GM10266 (cell line): ENCODE data around the gene MVK.
"Not testable (repeated sequence)": the region's sequence is repeated elsewhere in the genome, so short reads cannot be mapped to it uniquely, and the experiment has no call there.

Experiments
- DNase-seq: peaks from one replicate; pipeline ENCODE4 v3.0.0; 2012; ENCODE audit errors: extremely low spot score
- TF ChIP-seq, protein P1 (sequence below): IDR thresholded peaks from 2 replicates; pipeline ENCODE4 v1.5.1; 2012; ENCODE audit warnings: mild to moderate bottlenecking, low read depth; ENCODE audit not compliant: control insufficient read depth, insufficient read depth; ENCODE audit errors: missing control alignments

The MVK gene

DNA sequence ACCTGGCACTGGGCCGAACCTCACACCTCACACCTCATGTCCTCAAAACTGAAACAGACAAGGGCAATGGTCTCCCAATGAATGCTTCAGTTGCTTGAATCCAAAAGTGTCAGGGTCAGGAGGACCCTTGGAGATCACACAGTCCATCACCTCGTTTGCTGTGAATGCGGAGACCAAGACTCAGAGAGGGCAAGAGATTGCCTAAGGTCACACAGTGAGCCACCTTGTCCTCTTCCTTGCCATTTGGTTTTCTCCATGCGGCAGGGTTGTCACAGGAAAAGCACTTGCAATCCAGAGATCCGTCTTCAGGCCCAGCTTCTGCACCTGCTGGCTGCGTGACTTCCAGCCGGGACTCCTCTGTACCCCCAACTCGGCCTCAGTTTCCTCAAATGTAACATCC lies 28.0 kb downstream of the MVK start:
- TF ChIP-seq, protein P1, sequence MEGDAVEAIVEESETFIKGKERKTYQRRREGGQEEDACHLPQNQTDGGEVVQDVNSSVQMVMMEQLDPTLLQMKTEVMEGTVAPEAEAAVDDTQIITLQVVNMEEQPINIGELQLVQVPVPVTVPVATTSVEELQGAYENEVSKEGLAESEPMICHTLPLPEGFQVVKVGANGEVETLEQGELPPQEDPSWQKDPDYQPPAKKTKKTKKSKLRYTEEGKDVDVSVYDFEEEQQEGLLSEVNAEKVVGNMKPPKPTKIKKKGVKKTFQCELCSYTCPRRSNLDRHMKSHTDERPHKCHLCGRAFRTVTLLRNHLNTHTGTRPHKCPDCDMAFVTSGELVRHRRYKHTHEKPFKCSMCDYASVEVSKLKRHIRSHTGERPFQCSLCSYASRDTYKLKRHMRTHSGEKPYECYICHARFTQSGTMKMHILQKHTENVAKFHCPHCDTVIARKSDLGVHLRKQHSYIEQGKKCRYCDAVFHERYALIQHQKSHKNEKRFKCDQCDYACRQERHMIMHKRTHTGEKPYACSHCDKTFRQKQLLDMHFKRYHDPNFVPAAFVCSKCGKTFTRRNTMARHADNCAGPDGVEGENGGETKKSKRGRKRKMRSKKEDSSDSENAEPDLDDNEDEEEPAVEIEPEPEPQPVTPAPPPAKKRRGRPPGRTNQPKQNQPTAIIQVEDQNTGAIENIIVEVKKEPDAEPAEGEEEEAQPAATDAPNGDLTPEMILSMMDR, result no peak
- no peak for DNase-seq

DNA sequence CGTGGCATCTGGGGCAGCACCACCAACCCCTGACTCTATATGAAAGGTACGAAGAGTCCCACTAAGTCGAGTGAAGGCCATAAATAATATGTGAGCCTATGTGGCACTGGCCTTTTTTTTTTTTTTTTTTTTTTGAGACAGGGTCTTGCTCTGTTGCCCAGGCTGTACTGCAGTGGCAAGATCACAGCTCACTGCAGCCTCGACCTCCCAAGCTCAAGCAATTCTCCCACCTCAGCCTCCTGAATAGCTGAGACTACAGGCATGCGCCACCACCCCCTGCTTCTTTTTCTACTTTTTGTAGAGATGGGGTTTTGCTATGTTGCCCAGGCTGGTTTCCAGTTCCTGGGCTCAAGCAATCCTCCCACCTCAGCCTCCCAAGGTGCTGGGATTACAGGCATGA lies 28.5 kb downstream of the MVK start:
- not testable (repeated sequence) for DNase-seq

DNA sequence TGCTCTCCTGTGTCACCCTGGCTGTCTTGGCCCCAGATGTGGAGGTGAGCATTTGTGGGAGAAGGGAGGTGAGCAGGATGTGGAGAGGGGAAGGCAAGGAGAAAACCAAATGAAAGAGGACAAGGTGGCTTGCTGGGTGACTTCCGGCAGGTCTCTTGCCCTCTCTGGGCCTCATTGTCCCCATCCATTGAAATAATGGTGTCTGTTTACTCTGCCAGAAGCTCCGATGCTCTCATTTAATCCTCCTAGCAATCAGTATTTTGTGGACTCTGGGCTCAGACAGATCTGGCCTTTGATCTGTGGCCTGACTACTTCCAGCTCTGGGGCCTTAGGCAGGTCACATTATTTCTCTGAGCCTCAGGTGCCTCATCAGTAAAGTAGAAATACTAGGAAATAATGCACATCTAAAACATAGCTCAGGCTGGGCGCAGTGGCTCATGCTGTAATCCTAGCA lies 30.6 kb downstream of the MVK start:
- TF ChIP-seq, protein P1, result no peak
- no peak for DNase-seq

DNA sequence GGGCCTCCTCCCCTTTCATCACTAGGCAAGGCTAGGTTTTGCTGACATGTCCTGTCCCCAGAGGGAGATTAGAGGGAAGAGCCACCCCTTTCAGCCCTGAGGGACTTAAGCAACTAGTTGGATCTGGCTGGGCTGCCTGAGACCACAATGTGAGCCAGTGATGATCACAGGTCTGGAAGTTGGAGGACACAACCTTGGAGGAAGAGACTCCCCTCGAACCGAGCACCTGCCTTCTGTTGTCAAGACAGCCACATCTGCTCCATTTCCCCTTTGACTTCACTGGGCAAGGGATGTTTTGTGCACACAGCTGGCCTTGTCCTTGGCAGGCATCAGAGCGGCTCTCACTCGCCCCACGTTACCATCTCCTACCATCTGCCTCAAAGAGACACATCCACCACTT lies 31.4 kb downstream of the MVK start:
- DNase-seq, result no peak
- TF ChIP-seq, protein P1, result no peak

DNA sequence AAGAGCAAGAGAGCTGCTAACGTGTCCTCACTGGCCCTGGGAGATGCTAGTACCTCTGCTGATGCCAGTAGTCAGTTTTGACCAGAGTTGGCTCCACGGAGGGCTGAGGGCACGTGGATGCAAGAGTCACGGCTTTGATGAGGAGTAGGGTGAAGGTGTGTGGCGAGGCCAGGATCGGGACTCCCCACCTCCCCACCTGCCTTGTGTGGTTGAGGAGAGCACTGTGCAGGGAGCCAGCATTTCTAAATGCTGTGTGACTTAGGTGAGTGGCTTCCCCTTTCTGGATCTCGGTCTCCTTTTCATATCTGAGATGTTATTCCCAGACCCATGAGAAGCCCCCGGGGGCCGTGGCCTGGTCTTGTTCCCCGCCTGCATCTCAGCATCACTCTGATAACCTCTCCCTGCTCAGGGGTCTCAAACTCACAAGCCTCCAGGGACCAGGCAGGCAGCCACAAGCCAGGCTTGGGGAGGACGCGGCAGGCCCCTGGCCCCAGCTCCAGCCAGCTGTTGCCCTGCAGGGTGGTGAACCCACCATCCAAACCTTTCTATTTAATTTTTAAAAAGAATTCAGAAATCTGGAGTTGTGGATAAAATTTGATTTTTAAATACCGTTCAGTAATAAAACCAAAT lies 32.1 kb downstream of the MVK start:
- TF ChIP-seq, protein P1, result no peak
- no peak for DNase-seq

DNA sequence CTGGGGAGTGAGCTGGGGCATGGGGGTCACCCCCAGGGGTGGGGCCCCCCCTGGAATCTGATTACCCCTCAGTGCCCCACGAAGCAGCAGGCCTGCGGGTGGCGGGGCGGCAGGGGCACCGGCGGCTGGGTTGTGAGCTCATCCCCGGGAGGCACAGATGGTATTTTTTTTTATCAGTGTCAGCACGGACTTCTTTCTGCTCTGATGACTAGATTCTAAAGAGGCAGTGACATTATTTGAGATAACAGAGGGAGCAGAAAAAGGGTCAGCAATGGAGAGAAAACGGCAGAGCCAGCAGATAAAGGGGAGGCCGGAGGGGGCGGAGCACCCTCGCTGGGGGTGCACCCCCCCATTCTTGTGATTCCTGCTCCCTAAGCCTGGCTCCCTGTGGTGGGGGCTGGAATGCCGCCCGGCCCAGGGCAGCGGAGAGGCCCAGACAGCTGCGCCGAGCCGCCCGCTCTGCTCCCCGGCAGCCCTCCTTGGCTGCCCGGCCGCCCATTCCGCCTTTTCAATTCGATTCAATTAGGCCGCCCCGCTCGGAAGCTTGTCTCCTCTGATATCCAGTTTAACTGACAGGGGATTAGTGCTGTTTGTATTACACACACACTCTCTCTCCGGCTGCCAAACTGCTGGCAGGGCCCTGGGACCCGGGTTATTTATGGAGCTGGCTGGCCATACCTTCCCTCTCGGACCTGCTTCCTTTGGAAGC lies 32.9 kb downstream of the MVK start:
- no peak for DNase-seq
- TF ChIP-seq, protein P1, result no peak

DNA sequence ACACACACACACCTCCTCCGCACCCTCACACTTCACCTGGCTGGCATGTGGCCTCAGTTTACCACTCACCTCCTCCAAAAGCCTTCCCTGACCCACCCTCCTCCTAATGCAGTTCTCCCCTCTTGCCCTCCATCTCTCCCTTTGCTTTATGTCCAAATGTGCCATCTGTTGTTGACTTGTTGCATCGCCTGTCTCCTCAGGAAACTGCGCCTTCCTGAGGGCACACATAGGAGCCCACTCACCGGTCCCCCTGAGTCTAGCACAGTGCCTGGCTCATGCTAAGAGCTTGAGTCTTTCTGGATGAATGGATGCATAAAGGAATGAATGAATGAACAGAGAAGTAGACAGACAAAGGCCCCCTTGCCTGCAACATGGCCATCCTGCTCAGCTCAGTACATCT lies 34.0 kb downstream of the MVK start:
- TF ChIP-seq, protein P1, result no peak
- DNase-seq, result no peak
